ENCODE results near the gene POLD1. TPM values are rescaled to one million over a fixed set of nuclear protein-coding genes. Genes with fewer than 3 reads are reported as not detected.
"Not testable (repeated sequence)": the region's sequence is repeated elsewhere in the genome, so short reads cannot be mapped to it uniquely, and the experiment has no call there.

The POLD1 gene
- total and polyA plus RNA-seq, 2 experiments from 2014 or later = 18.2 to 32.6 TPM

DNA sequence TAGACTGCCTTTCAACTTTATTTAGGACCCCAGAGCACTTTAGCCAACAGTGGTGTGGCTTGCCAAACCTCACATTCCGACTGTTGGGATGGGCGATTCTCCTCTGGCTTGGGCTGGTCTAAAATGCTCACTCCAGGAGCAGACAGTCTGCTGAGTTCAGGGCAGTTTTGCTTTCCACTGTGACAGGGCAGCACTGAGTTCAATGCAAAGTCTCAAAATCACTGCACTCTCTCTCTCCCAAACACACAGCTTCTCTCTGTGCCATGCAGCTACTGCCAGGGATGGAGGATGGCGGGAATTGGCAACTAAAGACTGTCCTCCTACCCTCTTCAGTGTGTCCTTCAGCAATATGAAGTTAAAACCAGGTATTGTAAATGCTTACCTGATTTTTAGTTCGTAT, 31.9 kb upstream of the POLD1 start:
- Histone ChIP-seq H3K79me2 (no peaks in the 10 kb centered on the region), H4K20me1 (ENCODE audit: insufficient read depth, poor library complexity, severe bottlenecking) (no peaks in the 10 kb centered on the region), H3K9me2 (replicated peaks; ENCODE audit: insufficient read depth) (no peaks in the 10 kb centered on the region), H2AFZ (no peak overlapping the region), H3K9me3 (ENCODE audit: low read depth) (no peaks in the 10 kb centered on the region), H3K4me1 (ENCODE audit: insufficient read depth) (no peaks in the 10 kb centered on the region), H3K36me3 (replicated peaks; ENCODE audit: insufficient read depth, low read depth) (no peaks in the 10 kb centered on the region), H3K4me3 (no peak overlapping the region), H3K27me3 (no peaks in the 10 kb centered on the region), H3K4me2 (no peak overlapping the region), H3K27ac (no peak overlapping the region)
- DNase-seq (ENCODE audit: low spot score) = no peak
- TF ChIP-seq, protein P1, sequence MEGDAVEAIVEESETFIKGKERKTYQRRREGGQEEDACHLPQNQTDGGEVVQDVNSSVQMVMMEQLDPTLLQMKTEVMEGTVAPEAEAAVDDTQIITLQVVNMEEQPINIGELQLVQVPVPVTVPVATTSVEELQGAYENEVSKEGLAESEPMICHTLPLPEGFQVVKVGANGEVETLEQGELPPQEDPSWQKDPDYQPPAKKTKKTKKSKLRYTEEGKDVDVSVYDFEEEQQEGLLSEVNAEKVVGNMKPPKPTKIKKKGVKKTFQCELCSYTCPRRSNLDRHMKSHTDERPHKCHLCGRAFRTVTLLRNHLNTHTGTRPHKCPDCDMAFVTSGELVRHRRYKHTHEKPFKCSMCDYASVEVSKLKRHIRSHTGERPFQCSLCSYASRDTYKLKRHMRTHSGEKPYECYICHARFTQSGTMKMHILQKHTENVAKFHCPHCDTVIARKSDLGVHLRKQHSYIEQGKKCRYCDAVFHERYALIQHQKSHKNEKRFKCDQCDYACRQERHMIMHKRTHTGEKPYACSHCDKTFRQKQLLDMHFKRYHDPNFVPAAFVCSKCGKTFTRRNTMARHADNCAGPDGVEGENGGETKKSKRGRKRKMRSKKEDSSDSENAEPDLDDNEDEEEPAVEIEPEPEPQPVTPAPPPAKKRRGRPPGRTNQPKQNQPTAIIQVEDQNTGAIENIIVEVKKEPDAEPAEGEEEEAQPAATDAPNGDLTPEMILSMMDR (IDR thresholded peaks at IDR 0.05; ENCODE audit: poor library complexity) = no peak
- TF ChIP-seq EZH2 (IDR thresholded peaks at IDR 0.05; ENCODE audit: borderline replicate concordance) = no peak
- no peak for TF ChIP-seq EZH2phosphoT487 (IDR thresholded peaks at IDR 0.05; ENCODE audit: low read depth, severe bottlenecking, unreplicated experiment)
- 76% methylated on average over 4 of the region's 4 CpGs for WGBS (ENCODE audit: low lambda C conversion rate, missing lambda C conversion rate)

DNA sequence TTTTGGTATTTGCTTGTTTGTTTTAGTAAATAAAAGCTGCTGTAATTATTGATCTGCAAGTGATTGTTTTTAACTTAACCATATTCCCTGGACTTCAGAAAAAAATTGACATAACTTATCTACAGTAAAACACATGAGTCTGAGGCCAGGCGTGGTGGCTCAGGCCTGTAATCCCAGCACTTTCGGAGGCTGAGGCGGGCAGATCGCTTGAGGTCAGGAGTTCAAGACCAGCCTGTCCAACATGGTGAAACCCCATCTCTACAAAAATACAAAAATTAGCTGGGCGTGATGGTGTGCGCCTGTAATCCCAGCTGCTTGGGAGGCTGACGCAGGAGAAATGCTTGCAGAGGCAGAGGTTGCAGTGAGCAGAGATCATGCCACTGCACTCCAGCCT, 30.7 kb upstream of the POLD1 start:
- WGBS (ENCODE audit: low lambda C conversion rate, missing lambda C conversion rate) = 92% methylated on average over 7 of the region's 7 CpGs

DNA sequence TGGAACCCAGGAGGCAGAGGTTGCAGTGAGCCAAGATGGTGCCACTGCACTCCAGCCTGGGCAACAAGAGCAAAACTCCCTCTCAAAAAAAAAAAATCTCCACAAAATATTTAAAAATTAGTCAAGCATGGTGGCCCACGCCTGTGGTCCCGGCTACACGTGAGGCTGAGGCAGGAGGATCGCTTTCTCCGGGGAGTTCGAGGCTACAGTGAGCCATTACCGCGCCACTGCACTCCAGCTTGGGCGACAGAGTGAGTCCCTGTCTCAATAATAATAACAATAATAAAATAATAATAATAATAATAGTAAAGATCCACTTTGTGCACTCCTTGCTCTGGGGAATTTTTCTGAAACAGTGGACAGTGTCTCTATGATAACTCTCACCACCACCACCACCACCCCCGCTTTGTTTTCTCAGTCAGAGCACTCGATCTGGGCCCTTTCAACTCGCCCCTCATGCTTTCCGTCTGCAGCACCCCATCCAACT, 27.4 kb upstream of the POLD1 start:
- Histone ChIP-seq H3K9me2 (replicated peaks; ENCODE audit: insufficient read depth) (no peaks in the 10 kb centered on the region), H3K4me3 (no peak overlapping the region), H3K79me2 (no peaks in the 10 kb centered on the region), H3K27ac (no peak overlapping the region), H3K27me3 (no peaks in the 10 kb centered on the region), H3K9me3 (ENCODE audit: low read depth) (no peaks in the 10 kb centered on the region), H3K4me2 (no peak overlapping the region), H2AFZ (no peak overlapping the region), H4K20me1 (ENCODE audit: insufficient read depth, poor library complexity, severe bottlenecking) (no peaks in the 10 kb centered on the region), H3K36me3 (replicated peaks; ENCODE audit: insufficient read depth, low read depth) (no peaks in the 10 kb centered on the region), H3K4me1 (ENCODE audit: insufficient read depth) (no peaks in the 10 kb centered on the region)
- TF ChIP-seq, protein P1 (IDR thresholded peaks at IDR 0.05; ENCODE audit: poor library complexity) = no peak
- no peak for TF ChIP-seq EZH2phosphoT487 (IDR thresholded peaks at IDR 0.05; ENCODE audit: low read depth, severe bottlenecking, unreplicated experiment)
- no peak for TF ChIP-seq EZH2 (IDR thresholded peaks at IDR 0.05; ENCODE audit: borderline replicate concordance)
- 49% methylated on average over 13 of the region's 13 CpGs for WGBS (ENCODE audit: low lambda C conversion rate, missing lambda C conversion rate)
- DNase-seq (ENCODE audit: low spot score) = no peak

More for the DNA sequence above, 30.7 kb upstream of the POLD1 start:
- H3K4me1 ChIP-seq (ENCODE audit: insufficient read depth); H3K27me3 ChIP-seq; H3K27ac ChIP-seq; H3K36me3 ChIP-seq (replicated peaks; ENCODE audit: insufficient read depth, low read depth); DNase-seq (ENCODE audit: low spot score); H3K9me3 ChIP-seq (ENCODE audit: low read depth); H3K9me2 ChIP-seq (replicated peaks; ENCODE audit: insufficient read depth); H2AFZ ChIP-seq; H4K20me1 ChIP-seq (ENCODE audit: insufficient read depth, poor library complexity, severe bottlenecking); H3K4me2 ChIP-seq; H3K4me3 ChIP-seq; H3K79me2 ChIP-seq: not testable (repeated sequence)

DNA sequence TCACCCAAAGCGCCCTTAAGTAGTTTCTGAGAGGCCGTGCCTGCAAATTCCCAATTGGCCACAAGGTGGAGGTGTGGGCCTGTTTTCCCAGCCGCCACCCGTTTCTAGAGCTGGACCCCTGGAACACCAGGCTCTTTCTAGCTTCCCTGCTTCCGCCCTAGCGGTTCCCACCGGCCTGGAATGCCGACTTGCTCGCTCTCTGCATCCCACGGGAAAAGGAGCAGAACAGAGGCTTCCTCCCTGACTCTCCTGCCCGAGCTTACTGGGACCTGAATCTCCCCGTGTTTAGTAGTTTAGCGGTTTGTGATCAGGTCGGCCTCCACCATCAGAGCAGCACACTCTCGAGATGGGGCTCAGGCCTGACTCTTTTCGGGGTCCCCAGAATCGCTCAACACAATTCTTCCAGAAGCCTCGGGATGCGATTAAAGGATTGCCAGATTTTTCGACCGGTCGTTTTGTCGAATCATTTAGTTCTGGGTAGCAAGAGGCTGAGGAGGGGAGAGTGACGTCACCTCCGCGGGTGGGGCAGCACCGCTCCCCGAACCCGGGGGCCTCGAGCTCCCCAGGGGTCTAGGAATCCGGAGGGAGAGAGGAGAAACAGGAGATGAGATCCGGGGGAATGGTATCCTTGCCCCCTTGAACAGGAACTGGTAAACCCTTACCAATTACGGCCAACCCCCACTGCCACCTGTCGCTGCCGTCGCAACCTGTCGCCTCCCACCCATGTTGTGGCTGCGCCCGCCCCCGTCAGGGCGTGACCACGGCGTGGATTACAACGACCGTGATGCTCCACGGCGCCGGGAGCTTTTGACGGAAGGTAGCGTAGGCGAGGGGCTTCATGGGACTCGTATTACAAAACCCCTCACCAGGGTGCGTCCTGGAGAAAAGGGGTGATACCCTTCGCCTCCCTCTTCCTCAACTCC, 26.7 kb upstream of the POLD1 start:
- Histone ChIP-seq H3K9me2 (replicated peaks; ENCODE audit: insufficient read depth) (no peaks in the 10 kb centered on the region), H3K36me3 (replicated peaks; ENCODE audit: insufficient read depth, low read depth) (no peaks in the 10 kb centered on the region), H4K20me1 (ENCODE audit: insufficient read depth, poor library complexity, severe bottlenecking) (no peaks in the 10 kb centered on the region), H3K4me1 (ENCODE audit: insufficient read depth) (no peaks in the 10 kb centered on the region), H3K27ac (no peak overlapping the region), H3K9me3 (ENCODE audit: low read depth) (no peaks in the 10 kb centered on the region), H3K4me3 (no peak overlapping the region), H2AFZ (no peak overlapping the region), H3K79me2 (no peaks in the 10 kb centered on the region), H3K4me2 (peak overlapping the region; percentile 64), H3K27me3 (no peaks in the 10 kb centered on the region)
- 74% methylated on average over 53 of the region's 54 CpGs for WGBS (ENCODE audit: low lambda C conversion rate, missing lambda C conversion rate)
- TF ChIP-seq EZH2 (IDR thresholded peaks at IDR 0.05; ENCODE audit: borderline replicate concordance) = no peak
- TF ChIP-seq EZH2phosphoT487 (IDR thresholded peaks at IDR 0.05; ENCODE audit: low read depth, severe bottlenecking, unreplicated experiment) = no peak
- TF ChIP-seq, protein P1 (IDR thresholded peaks at IDR 0.05; ENCODE audit: poor library complexity) = peak; percentile 78
- DNase-seq (ENCODE audit: low spot score) = peak; percentile 62

Data from hepatocyte (in vitro differentiated cells).